Measurements from ENCODE around the gene DRC7. TPM values are rescaled to one million over a fixed set of nuclear protein-coding genes. Genes with fewer than 3 reads are reported as not detected.

The DRC7 gene
- total and polyA plus RNA-seq, 7 donors = not detected

DNA sequence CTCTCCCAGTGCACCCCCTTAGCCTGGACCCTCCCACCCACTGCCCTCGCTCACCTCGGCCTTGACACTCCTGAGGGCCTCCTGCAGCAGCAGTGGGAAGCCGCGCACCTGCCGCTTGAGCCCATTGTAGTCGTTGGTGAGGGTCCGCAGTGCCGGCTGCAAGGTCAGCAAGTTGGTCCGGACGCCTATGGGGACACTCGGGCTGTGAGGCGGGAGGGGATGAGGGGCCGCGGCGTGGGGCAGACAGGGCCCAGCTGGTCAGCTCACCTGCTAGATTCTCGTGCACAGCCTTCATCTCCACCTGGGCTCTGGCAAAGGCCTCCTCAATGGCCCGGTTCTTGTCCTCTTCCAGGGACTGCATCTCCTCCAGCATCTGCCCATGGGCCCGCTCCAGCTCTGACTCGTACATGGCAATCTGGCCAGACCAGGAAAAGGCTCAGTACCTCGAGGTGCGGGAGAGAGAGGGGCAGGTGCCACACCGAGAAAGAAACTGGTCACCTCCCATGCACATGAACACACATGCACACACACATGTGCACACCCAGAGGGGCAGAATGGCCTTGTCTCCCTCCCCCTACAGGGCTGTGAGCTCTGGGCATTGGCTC is 75.0 kb downstream of the DRC7 start:
- Histone ChIP-seq H3K27me3 (ENCODE audit: insufficient read depth in 3 of 3, low read length in 2 of 3) (no peaks in the 10 kb centered on the region), H3K36me3 (ENCODE audit: insufficient read depth in 1 of 2, low read depth in 1 of 2) (peaks cover 0 to 24% of the 10 kb centered on the region in 2 donors), H3K27ac (no peak overlapping the region), H3K4me1 (no peaks in the 10 kb centered on the region), H3K9me3 (no peaks in the 10 kb centered on the region), H3K4me3 (no peak overlapping the region)
- TF ChIP-seq, protein P1, sequence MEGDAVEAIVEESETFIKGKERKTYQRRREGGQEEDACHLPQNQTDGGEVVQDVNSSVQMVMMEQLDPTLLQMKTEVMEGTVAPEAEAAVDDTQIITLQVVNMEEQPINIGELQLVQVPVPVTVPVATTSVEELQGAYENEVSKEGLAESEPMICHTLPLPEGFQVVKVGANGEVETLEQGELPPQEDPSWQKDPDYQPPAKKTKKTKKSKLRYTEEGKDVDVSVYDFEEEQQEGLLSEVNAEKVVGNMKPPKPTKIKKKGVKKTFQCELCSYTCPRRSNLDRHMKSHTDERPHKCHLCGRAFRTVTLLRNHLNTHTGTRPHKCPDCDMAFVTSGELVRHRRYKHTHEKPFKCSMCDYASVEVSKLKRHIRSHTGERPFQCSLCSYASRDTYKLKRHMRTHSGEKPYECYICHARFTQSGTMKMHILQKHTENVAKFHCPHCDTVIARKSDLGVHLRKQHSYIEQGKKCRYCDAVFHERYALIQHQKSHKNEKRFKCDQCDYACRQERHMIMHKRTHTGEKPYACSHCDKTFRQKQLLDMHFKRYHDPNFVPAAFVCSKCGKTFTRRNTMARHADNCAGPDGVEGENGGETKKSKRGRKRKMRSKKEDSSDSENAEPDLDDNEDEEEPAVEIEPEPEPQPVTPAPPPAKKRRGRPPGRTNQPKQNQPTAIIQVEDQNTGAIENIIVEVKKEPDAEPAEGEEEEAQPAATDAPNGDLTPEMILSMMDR (IDR thresholded peaks at IDR 0.05) = no peak
- intact Hi-C loops (cut with DNase I) = no loop called here
- ATAC-seq (no peak), DNase-seq (peak in 1 of 2 donors; percentile 13)
- 90 to 94% (median 91%) methylated on average over 19 to 22 of the region's 22 CpGs for WGBS, 3 donors

DNA sequence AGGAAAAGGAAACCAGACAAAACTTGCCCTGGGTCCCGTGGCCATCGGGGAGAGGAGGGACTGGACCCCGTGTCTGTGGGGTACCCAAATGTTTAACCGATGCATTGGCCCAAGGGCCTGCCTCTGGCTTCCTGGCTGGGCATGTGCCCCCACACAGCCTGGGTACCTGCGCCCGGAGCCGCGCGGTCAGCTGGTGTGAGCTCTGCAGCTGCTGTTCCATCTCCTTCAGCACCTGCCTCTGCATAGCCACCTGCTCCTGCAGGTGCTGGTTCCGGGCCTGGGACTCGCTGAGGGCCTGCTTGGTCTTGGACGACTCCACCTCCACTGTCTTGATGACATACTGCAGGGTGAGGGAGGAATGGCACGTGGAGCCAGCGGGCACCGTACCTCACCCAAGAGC is 75.8 kb downstream of the DRC7 start:
- TF ChIP-seq, protein P1 (IDR thresholded peaks at IDR 0.05) = no peak
- Histone ChIP-seq H3K36me3 (ENCODE audit: insufficient read depth in 1 of 2, low read depth in 1 of 2) (peaks cover 0 to 24% of the 10 kb centered on the region in 2 donors), H3K9me3 (no peaks in the 10 kb centered on the region), H3K4me1 (no peaks in the 10 kb centered on the region), H3K4me3 (no peak overlapping the region), H3K27ac (no peak overlapping the region), H3K27me3 (ENCODE audit: insufficient read depth in 3 of 3, low read length in 2 of 3) (no peaks in the 10 kb centered on the region)
- DNase-seq (peak in 1 of 2 donors; percentile 5), ATAC-seq (no peak)
- intact Hi-C loops (cut with DNase I) = no loop called here
- WGBS, 3 donors = 90 to 94% (median 92%) methylated on average over 12 to 15 of the region's 15 CpGs

DNA sequence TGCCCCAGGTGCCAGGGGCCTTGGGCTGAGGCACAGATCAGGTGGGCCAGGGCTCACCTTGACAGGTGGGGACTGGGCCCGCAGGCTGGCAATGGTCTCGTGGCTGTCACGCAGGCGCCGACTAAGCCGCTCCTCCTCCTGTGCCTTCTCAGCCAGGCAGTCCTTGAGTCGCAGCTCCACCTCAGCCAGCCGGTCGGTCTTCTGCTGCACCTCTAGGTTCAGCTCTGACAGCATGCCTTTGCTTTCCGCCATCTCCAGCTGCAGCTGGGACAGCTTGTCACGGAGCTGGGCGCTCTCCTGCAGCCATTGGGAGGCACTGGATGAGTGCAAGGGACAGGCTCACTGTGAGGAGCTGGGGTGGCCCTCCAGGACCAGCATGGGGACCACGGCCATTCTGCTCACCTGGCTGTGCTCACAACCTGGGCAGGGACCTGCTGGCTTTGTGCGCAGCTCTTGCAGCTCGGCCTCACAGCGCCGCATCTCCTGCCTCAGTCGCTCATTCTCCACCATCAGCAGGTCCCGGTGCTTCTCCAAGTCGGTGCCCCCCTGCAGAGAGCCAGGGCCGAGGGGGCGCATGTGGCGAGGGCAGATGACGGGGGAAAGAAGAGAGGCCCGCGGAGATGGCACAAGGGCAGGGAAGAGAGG is 76.7 kb downstream of the DRC7 start:
- Histone ChIP-seq H3K4me1 (no peaks in the 10 kb centered on the region), H3K27ac (no peak overlapping the region), H3K9me3 (no peaks in the 10 kb centered on the region), H3K36me3 (ENCODE audit: insufficient read depth in 1 of 2, low read depth in 1 of 2) (peaks cover 0 to 24% of the 10 kb centered on the region in 2 donors), H3K4me3 (no peak overlapping the region), H3K27me3 (ENCODE audit: insufficient read depth in 3 of 3, low read length in 2 of 3) (no peaks in the 10 kb centered on the region)
- TF ChIP-seq, protein P1 (IDR thresholded peaks at IDR 0.05) = no peak
- ATAC-seq (no peak), DNase-seq (peak in 1 of 2 donors; percentile 6)
- 93 to 95% (median 94%) methylated on average over 26 of the region's 26 CpGs for WGBS, 3 donors
- intact Hi-C loops (cut with DNase I) = no loop called here

DNA sequence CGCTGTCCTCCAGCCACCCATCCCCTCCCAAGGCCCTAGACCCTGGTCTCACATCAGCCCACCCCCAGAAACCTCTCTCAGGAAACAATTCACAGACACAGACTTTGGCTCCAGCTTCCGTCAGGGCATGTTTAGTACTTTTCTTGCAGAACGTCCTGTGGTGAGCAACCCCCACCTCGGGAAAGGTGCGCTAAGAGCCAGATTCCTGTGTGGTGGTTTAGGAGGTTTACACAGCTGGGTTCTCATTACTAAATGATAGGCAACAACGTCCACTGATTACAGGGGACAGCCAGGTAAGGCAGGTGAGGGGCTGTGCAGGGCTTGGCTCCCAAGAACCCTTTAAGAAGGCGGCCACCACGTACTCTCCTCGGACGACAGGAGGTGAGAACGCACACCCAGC is 78.4 kb downstream of the DRC7 start:
- TF ChIP-seq, protein P1 (IDR thresholded peaks at IDR 0.05) = no peak
- Histone ChIP-seq H3K4me1 (no peaks in the 10 kb centered on the region), H3K27ac (no peak overlapping the region), H3K27me3 (ENCODE audit: insufficient read depth in 3 of 3, low read length in 2 of 3) (no peaks in the 10 kb centered on the region), H3K9me3 (no peaks in the 10 kb centered on the region), H3K4me3 (no peak overlapping the region), H3K36me3 (ENCODE audit: insufficient read depth in 1 of 2, low read depth in 1 of 2) (peaks cover 0 to 20% of the 10 kb centered on the region in 2 donors)
- intact Hi-C loops (cut with DNase I) = no loop called here
- ATAC-seq (no peak), DNase-seq (peak in 1 of 2 donors; percentile 1)
- 85 to 91% (median 88%) methylated on average over 11 of the region's 11 CpGs for WGBS, 3 donors

Data from psoas muscle (tissue), 8 donors.